ENCODE measurements around the gene RAD51B.
A peak's percentile ranks its signal among the peaks of the same experiment; 100 is the strongest.

RAD51B gene

DNA sequence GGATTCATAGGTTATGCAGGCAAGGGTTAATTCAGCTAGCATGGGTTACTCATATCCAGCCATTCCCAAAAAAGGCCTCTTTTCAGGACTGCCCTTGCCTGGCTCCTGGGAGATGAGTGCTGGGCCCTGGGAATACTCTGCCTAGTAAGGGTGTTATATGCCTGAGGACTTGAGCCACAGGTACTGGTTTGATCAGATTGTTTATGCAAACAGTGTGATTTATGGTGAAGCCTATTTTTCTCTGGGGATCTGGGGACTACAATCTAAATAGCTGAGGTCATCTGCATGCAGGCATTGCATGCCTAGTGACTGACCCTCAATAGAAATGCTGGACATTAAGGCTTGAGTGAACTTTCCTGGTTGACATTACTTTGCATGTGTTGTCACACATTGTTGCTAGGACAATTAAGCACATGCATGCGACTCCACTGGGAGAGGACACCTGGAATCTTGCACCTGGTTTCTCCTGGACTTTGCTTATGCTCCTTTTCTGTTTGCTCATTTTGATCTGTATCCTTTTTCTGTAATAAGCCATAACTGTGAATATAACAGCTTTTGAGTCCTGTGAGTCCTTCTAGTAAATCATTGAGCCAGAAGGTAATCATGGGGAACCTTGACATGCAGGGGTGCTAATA is 73.0 kb downstream of the RAD51B start:
- DNase-seq, result no peak

DNA sequence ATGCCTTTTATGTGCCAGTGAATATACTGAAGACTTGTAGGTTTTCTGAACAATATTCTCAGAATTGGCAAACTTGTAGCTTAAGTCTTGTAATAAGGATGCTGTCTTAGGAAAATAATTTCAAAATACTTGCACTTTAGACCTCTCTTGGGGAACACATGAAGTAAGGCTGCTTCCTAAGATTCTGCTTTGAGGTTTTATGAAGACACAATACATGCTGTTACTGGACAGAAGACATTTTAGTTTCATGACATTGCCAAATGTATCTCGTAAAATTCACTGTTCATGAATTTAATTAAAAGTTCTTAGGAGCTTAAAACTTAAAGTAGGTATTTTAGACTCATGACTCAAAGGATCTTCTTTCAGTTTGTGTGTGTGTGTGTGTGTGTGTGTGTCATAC is 80.7 kb downstream of the RAD51B start:
- no peak for DNase-seq

DNA sequence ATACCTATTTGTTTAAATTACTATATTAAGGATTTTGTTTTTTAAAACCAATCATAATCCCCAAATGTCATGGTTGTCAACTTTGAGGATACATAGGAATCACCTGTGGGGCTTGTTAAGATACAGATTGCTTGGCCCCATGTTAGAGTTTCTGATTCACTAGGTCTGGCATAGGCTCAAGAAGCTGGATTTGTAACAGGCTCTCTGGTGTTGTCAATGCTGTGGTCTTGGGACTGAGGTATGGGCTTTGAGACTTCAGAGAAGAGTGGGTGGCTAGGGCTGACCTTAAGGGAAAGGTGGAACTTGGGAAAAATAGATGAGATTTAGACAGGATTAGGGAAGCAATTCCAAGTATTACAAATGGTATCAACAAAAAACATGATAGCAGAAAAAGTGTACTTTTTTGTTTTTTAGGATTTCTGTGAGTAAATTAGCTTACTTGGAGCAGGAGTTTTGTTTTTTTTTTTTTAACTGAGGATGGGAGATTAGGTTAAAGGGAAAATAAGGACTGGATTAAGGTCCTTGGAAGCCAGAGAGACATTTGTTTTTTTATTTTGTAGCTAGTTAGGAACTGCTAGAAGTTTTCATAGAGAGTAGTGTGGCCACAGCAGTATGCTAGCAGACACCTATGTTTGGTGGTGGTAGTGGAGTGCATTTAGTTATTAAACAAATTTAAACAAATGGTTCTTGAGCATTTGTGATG is 88.6 kb downstream of the RAD51B start:
- no peak for DNase-seq

DNA sequence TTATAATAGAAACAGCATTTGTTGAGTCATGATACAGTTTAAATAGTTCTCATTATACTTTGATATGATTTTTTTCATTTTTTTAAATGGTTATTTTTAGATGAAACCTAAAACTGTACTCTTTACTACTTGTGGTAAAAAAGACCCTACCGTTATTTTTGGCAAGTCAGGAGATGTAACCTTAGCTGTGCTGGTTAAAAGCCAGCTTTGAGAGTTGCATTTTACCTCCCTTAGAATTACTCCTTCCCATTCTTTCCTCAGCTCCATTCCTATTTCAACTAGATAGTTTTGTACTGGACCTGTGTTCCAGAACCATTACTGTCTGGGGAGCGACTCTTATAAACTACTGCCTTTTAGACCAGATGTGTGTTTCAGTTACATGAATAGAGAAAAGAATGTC is 92.0 kb downstream of the RAD51B start:
- DNase-seq, result no peak

DNA sequence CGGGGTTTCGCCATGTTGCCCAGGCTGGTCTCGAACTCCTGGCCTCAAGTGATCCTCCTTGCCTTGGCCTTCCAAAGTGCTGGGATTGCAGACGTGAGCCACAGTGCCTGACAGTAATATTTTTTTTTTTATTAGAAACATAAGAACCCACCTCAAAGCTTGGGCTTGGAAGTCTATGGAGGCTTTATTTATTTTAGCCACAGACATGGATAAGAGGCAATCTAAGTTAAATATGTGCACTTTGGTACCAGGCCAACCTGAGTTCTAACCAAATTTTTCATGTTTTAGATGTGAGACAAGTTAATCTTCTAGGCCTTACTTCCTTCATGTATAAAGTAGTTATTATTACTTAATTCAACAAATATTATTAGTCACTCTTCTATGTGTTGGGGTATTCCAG is 96.9 kb downstream of the RAD51B start:
- no peak for DNase-seq

DNA sequence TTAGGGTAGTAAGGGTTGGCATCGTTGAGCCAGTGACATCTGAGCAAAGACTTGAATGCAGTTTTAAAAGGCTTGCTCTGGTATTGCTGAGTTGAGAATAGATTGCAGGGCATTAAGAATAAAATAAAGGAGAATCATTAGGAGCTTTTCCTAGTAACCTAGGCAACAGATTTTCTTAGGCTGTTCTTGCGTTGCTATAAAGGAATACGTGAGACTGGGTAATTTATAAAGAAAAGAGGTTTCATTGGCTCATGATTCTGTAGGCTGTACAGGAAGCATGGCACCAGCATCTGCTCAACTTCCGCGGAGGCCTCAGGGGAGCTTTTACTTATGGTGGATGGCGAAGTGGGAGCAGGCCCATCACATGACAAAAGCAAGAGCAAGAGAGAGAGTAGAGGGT is 97.4 kb downstream of the RAD51B start:
- no peak for DNase-seq

DNA sequence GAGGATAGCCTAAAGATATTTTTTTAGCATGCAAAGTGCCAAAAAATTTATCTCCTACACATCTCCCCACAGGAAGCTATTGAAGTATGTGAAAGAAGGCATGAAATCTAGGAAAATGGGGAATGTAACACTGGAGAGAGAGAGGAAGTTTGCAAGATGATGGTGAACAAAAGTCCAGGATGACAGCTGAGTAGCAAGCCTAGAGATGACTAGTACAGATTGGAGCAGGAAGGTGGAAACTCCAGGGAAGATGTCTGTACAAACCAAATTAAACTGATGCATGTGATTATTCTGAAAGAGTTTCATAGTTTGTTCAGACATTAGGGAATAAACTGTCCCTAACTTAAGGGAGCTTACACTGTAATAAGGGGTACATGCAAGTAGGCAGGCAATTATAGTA is 99.3 kb downstream of the RAD51B start:
- no peak for DNase-seq

DNA sequence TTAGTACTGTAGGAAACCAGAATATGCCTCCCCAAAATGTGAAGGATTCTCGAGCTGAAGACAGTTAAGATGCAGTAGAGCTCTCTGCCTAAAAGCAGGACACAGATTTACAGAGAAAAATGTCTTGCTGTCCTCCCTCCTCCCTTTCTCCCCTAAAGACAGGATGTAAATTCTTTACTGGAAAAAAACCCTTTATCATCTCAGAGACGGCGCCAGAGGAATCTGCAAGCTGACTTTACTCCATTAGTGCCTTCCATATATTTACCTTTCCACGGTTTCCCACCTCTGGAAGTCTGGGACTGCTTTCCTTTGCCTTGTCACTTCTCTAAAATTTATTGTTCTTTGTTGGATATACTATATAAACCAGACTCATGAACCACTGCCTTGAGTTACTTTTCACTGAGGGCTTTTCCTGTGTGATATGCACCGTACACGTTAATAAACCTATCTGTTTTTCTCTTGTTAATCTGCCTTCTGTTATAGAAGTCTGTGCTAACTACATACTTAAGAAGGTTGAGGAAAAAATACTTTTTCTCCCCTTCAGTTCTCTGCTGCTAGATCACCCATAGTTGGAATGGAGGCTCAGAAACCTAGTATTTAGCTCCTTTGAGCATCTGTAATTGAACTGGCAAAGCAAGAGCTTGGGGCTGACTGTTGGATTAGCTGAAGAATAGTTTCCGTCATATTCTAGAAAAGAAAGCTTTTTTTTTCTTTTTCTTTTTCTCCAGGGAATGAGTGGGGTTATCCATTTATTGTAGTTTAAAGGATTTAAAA is 99.9 kb downstream of the RAD51B start:
- DNase-seq, result no peak

DNA sequence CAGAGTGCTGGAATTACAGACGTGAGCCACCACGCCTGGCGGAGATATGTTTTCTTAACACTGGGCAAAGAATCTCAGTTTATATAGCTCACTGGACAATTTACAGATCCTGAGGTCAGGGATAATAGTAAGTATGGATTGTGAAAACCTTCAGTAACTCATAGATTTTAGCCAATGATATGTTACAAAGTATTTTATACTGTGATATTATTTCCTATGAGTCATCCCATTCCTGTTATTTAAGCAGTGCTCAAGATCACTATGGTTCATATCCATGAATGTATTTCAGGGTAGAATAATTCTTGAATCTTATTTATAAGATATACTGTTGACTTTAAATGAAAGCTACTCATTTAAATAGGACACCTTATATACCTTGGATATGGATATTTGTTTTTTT is 107.2 kb downstream of the RAD51B start:
- no peak for DNase-seq

DNA sequence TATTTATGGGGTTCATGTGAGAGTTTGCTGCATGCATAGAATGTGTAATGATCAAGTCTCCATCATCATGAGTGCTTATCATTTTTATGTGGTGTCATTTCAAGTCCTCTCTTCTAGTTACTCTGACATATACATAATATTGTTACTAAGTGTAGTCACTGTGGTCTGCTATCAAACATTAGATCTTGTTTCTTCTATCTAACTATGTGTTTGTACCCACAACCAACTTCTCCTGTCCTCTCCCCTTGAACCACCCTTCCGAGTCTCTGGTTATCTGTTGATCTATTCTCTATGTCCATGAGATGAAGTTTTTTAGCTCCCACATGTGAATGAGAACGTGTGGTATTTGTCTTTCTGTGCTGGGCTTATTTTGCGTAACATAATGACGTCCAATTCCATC is 107.7 kb downstream of the RAD51B start:
- no peak for DNase-seq

DNA sequence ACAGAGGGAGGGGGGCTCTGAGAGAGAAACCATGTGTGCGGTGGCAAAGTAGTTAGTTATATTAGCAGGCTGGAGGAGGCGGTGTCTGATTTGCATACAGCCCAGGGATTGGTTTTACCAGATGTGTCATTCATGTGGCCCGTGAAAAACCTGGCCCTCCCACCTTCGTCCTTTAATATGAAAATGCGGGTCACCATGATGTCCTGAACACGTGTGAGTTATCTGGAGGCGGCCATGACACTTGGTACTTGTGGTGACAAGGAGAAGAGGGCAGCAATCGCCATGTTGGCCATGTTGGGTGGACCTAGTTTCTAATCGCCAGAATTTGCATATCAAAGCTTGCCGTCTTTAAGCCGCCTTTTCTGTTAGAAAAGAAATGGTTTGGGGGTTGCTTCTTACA is 108.8 kb downstream of the RAD51B start:
- DNase-seq, result no peak

DNA sequence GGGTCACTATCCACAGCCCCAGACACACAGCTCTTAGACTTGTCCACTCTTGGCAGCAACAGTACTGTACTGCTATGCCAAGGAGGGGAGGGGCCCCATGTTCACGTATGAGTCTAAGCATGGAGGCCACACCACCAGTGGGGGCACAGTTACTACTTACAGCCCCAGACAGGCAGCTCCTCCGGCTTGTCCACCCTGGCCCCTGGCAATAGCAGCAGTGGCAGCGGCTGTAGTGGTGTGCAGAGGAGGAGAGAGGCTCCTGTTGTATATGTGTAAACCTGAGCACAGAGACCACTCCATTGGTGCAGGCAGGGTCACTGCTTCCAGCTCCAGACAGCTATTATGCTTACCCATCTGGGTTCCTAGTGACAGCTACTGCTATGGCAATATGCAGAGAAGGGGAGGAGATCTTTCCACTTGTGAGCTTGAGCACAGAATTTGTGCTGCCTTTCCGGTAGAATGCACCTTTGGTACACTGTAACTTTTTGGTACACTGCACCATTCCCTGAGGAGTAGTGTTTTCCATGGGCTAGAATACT is 113.2 kb downstream of the RAD51B start:
- no peak for DNase-seq

DNA sequence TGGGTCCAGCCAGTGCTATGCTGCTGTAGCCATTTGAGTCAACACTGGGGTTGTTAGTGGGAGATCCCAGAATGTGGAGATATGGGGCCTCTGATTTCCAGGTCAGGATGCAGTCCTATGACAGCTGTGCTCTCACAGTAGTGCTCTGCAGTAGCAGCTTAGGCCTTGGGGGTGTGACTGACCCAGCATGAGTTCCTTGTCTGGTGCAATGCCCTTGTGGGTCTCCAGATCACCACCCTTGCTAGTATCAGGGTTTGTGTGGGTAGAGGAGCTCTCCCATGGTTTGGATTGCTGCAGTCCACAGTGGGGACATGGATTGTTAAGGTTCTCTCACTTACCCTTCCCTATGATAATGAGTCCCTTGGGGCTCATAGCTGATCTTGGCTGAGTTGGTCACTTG is 113.7 kb downstream of the RAD51B start:
- no peak for DNase-seq

DNA sequence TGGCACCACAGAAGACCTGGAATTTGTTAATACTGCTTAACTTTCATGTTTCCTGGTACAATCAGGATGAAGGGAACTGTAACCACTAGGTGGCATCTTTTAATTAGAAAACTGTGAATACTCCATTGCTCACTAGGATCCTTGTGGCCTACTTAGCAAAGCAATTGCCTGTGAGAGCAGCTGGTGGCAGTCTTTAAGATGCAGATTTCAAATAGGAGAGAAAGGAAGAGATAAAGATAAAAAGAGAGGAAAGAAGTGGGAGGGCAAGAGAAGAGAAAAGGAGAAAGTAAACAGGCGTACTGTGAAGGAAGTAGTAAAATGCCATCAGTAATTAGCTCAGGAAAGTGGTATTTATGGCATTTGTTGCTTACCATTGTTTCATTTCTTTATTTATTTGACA is 114.5 kb downstream of the RAD51B start:
- DNase-seq, result peak in 10 of 58 donors; percentile 0 to 74 (median 6)

DNA sequence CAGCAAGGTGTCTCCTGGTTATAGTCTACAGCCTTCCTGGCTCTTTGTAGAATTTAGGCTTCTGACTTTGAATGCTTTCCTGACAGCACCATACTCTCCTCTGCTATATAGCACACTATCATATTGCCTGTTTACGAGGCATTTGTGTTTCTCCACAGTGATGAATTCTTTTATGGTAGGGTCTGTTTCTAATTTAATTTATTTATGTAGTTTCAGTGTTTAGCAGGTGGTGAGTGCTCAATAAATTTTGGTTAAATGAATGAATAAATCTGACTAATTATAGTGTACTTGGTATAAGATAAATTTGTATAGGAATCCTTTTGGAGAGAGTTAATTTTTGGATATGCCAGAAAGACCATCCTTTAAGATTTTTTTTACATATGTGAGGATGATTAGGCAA is 115.3 kb downstream of the RAD51B start:
- DNase-seq, result no peak

DNA sequence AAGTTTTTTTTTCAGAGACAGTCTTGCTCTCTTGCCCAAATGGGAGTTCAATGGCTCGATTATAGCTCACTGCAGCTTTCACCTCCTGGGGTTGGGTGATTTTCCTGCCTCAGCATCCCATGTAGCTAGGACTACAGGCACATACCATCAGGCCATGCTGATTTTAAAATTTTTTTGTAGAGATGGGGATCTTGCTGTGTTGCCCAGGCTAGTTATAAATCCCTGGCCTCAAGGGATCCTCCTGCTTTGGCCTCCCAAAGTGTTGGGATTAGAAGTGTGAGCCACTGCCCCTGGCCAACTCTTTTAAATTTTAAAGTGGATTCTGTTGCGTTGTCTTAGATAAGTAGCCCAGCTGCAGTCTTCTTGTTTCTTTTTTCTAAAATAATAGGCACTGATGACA is 115.8 kb downstream of the RAD51B start:
- DNase-seq, result no peak

DNA sequence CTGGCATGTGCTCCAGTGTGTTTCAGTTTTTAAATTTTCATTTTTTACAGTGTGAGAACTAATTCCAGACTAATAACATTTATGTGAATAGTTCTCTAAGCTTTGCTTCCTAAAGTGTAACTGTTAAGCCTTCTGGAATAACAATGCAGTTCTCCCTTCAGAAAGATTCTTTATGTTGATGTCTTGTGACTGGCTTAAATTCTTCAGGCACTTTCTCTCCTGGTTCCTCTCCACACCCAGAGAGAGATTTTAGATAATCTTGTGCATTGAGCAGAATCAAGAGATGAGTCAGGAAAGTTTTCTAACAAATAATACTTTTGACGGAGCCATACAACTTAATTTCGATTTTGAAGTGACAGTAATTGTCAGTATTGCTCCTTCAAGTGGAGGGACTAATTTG is 118.5 kb downstream of the RAD51B start:
- DNase-seq, result no peak

DNA sequence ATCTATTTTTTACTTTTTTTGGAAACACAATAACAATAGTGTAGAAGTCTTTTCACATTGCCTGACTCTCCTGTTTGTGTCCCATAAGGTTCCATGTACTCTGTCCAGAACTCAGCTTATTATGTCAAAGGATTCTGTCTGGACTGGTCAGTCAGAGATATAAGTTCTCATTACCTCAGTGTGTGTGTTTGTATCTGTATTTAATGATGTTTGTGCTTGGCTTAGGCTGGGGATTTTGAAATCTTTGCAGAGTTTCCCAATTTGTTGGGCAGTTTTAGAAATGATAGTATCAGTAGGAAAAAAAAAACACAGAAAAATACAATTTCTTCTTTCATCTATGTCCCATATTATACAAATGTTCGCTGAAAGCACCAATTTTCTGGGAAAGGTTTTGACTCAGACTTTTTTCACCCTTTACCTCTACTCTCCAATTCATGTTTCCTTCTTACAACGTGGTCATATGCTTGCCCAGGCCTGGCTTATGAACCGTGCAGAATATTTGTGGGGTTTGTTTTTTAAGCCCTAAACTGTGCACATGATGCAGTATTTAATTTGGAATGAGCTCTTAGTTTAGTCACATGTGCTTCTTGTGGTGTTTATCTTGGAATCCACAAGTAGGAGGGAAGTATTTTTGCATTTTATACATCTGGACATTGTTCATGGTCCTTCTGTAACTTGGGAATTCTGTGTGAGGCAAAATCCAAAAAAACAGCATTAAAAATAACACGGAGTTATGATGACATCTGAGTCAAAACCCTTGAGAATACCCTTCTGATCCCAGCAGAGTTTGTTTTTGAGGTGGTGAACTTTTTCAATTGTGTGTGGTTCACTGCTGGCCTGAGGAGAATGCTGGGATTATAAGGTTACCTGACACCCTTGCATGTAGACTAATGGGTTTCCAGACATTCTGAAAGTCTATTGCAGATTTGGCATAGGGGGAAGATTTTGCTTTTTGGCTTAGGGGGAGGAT is 121.2 kb downstream of the RAD51B start:
- DNase-seq, result no peak

DNA sequence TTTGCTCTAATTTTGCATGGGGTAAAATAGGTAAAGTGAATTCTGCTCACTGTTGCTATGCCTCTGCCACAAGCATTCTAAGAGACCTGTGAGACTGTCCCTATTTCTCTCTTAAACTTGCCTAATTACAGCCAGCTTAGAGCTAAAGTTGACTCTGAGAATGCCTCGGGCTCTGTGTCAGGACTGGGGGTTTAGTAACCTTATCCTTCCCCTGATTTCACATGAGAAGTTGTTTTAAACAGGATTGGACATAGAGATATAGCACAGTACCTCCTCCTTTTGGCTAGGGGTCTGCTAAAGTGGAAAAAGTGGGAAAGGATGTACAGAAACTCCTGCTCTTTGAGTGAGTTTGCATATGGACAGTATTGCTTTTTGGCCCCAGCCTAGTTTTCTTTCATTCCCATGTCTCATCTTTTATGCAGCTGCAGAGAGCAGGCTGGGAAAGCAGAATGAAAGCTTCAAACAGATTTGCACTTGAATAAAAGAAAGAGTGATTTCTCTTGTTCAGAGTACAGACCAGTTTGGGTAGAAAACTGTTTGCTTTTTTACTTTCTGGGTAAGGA is 122.0 kb downstream of the RAD51B start:
- peak in 7 of 58 donors; percentile 1 to 14 (median 6) for DNase-seq

DNA sequence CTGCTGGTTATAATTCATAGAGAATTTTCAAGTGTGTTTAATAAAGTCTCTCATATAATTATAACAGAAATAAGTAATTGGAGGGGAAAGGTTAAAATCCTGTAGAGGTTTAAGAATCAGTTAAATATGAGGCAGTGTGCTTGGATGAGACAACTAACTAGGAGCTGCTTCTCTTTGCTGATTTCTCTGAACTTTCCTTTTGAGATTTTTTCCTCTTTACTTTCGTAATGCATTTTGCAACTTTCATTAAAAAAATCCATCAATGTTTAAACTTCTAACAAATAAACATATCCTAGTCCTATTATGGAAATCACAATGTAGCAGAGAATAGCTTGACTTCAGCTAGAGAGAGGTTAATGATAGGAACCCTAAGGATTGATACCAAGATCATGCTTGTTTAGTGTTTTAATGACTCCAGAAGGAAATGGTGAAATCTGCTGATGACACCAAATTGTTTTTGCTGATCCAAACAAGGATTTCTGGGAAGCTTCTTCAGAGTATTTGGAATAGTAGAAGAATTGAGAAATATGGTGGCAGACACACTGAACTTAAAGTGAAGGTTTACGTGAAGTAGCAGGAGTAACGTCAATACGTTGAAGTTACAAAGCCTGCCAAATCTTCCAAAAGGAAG is 122.6 kb downstream of the RAD51B start:
- no peak for DNase-seq
